Fibroblast of skin of abdomen (primary cell): ENCODE results near the gene THEM4. TPM values are rescaled to one million over a fixed set of nuclear protein-coding genes. Genes with fewer than 3 reads are reported as not detected.

Experiments
- DNase-seq: peaks from one replicate; pipeline ENCODE4 v3.0.0-alpha.2; 2013
- polyA plus RNA-seq, 2 experiments: library from polyadenylated mRNA; unstranded; fragments of 120-200 nt; gene quantifications; one replicate each; pipeline ENCODE4 v1.2.1, GENCODE V29; 2013; ENCODE audit not compliant: insufficient read length in 2 of 2

The THEM4 gene
- 10.5 TPM for polyA plus RNA-seq (2013, experiment 1 of 2; ENCODE audit: insufficient read length)
- polyA plus RNA-seq (2013, experiment 2 of 2; ENCODE audit: insufficient read length), result 11.1 TPM

GRCh38 chr1:151909167-151910149 is at the start of gene THEM4:
Gene THEM4 (minus strand): TSS chr1:151909511. CDS start chr1:151909458, 53 bp downstream.
- DNase-seq, result peak; percentile 97

GRCh38 chr1:151958959-151959358 is 49.6 kb upstream of the THEM4 start:
- no peak for DNase-seq

GRCh38 chr1:151956957-151957497 is 47.7 kb upstream of the THEM4 start:
- no peak for DNase-seq

GRCh38 chr1:151953409-151954094 is 44.2 kb upstream of the THEM4 start:
- no peak for DNase-seq

GRCh38 chr1:151952811-151953210 is 43.5 kb upstream of the THEM4 start:
- DNase-seq, result no peak

GRCh38 chr1:151949371-151950193 is 40.3 kb upstream of the THEM4 start:
- DNase-seq, result no peak

- DNase-seq, result no peak
Observed at GRCh38 chr1:151948506-151948905, 39.2 kb upstream of the THEM4 start.

- DNase-seq, result peak; percentile 19
Observed at GRCh38 chr1:151947140-151947539, 37.8 kb upstream of the THEM4 start.

GRCh38 chr1:151945725-151946722 is 36.7 kb upstream of the THEM4 start:
- peak; percentile 94 for DNase-seq

- no peak for DNase-seq
Observed at GRCh38 chr1:151944857-151945575, 35.7 kb upstream of the THEM4 start.

- DNase-seq, result no peak
Observed at GRCh38 chr1:151944126-151944856, 35.0 kb upstream of the THEM4 start.

- no peak for DNase-seq
Observed at GRCh38 chr1:151943591-151943990, 34.3 kb upstream of the THEM4 start.

GRCh38 chr1:151942882-151943281 is 33.6 kb upstream of the THEM4 start:
- no peak for DNase-seq

GRCh38 chr1:151940541-151940940 is 31.2 kb upstream of the THEM4 start:
- no peak for DNase-seq

GRCh38 chr1:151939779-151940178 is 30.5 kb upstream of the THEM4 start:
- DNase-seq, result no peak

GRCh38 chr1:151939141-151939540 is 29.8 kb upstream of the THEM4 start:
- no peak for DNase-seq

GRCh38 chr1:151936653-151937052 is 27.3 kb upstream of the THEM4 start:
- no peak for DNase-seq

- no peak for DNase-seq
Observed at GRCh38 chr1:151935894-151936602, 26.7 kb upstream of the THEM4 start.

GRCh38 chr1:151935154-151935553 is 25.8 kb upstream of the THEM4 start:
- DNase-seq, result peak; percentile 51
